HG03108 (cell line): ENCODE measurements around the gene GALNT14.

ENCODE experiments used
- ATAC-seq: cut with Tn5 transposase; IDR thresholded peaks from one replicate; pipeline ENCODE4 v1.9.1; 2021; ENCODE audit warnings: moderate library complexity; ENCODE audit not compliant: unreplicated experiment

GALNT14 gene

DNA sequence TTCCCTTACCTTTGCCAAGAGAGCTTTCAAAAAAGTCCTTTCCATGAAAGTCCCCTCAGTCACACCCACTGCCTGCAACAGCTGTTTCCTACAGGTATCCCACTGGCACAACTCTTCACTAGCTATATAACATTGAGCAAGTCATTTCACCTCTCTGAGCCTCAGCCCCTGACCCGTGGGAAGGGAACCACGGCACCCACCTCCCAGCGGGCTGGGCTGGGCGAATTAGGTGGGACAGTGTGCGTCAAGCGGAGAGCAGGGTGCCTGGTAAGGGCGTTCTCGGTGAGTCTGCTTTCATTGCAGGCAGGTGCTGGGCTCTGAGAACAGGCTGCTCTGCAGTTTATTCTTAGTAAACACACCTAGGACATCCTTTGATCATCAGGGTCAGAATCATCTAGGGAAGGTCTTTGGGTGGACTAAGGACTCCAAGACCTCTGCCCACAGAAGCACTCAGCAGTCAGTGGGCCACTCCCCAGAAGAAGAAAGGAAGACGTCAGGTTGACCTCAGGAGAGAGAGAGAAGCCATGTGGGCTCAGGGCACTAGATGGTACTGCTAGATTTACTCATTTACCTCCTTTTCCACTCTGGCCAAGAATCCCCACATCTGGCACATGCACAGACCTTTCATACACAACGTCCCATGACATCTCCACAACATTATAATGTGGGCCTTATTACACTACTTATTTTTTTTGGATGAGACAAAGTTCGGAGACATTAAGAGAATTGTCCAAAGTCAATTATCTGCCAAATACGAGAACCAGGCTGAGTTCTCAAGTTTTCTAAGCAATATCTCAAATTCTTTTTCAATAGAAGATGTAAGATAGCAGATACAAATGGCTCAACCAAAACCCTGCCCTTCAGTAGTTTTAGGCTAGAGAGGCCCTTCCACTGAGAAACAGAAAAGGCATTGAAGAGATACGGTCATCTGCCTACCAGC, 79.9 kb downstream of the GALNT14 start:
- no peak for ATAC-seq

DNA sequence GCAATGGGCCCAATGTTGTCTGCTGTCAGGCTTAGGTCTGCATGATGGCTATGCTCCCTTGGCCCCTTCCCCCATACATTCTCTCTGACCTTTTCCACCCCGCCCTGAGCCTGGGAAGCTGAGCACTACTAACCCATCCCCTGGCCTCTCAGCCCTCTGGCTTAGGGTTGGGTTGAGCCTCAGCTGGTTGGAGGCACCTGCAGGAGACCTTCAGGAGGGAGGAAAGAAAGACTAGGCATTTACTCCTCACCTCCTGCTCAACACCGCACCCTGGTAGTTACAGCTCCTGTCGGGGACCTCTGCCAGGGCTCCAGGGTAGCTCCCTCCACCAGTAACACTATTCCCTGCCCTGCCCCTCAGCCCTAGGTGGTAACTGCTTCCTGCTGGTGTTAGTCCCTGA, 80.5 kb downstream of the GALNT14 start:
- ATAC-seq = no peak

DNA sequence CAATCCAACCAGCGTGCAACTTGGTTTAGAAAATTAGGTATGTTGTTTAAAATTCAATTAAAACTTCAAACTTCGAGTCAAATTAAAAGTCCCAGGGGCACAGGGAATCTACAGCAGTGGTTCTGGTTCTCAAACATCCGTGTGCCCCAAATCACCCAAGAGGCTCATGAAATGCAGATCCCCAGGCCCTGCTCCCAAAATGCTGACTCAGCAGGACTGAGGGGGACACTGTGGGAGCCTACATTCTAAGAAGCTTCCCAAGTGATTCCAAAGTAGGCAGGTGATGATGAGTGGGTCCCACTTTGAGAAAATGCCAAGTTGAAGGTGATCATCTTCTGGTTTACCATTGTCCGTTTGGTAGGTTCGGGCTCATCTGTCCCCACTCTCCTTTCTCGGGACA, 82.3 kb downstream of the GALNT14 start:
- no peak for ATAC-seq

DNA sequence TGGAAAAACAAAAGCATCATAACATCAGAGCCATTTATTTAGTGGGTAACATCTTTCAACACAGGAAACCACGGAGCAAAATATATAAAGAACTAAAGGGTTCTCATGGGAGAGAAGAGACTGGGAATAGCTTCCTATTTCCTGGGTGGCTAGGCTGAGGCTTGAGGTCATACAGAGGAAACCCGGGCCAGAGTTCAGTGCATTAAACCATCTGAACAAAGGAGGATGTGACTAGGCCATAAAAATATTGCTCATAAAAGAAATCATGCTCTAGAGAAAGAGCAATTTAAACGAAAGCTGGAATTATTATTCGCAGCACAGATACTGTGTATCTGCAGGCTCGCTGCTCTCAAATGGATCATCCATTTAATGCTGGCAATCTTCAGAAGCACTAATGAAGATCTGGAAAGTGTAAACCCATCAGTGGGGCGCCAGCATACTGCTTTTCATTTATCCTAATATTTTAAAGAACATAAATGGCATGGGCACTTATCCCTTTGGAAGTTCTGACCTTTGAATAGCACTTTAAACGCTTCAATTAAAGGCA, 83.3 kb downstream of the GALNT14 start:
- ATAC-seq = no peak

DNA sequence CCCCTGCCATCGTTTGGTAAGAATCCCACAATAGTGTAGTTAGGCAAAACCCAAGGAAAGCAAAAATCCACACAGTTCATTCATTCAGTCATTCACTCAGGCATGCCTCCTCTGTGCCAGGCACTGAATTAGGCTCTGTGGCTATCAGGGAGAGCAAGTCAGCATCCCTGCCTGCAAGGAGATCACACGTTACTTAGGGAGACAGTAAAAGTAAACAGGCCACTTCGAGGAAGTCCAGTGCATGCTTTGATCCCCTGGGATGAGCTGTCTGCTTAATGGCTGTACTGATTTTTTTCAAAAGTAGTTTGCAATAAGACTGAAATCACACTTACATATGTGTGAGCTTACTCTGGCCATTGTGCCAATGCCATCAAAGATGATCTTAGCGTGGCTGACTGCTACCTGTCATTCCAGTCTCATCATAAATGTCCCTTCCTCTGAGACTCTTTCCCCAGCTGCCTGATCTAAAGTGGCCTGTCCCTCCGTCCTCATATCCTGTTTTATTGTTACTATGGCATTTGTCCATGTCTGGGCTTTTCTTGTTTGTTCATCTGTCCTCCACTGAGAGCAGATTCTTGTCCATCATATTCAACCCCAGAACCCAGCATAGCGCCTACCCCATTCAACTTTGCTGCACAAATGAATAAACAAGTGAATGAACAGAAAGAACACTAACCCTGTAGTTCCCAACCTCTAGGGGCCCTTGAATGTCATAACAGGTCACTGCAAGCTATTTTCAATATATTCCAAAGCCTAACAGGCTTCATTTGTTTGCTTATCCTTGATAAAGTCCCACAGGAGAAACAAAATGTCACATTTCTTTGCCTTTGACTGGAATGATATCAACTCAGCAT, 84.1 kb downstream of the GALNT14 start:
- no peak for ATAC-seq

GRCh38 chr2:31052284-31052683, 86.0 kb downstream of the GALNT14 start:
- ATAC-seq = no peak

GRCh38 chr2:31051258-31052140, 86.7 kb downstream of the GALNT14 start:
- no peak for ATAC-seq

DNA sequence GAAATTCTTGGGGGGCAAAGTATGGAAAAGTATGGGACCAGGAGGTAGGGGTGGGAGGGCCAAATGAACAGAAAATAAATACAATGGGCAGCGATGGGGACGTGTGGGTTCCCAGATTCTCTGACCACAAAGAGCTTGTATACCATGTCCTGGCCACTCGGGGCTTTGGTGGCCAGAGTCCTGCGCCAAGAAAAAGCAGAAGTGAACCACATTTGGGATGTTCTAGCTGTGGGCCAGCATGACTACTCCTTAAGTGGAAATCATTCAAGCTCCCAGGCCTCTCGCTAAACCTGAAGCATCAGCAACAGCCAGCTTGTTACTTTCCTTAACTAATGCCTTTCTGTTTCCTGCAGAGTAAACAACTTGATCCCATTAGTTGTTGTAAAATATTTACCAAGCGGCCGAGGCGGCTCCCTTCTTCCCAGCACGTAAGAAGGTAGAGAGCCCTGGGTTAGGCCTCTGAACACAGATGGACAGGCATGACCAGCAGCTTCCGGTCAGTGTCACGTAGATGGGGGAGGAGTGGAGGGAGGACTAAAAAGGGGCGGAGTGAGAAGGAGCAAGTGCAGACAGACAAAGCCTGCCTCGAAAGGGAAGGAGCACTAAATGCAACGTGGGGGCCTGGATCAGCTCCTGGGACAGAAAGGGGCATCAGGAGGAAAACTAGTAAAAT, 88.2 kb downstream of the GALNT14 start:
- ATAC-seq = no peak

DNA sequence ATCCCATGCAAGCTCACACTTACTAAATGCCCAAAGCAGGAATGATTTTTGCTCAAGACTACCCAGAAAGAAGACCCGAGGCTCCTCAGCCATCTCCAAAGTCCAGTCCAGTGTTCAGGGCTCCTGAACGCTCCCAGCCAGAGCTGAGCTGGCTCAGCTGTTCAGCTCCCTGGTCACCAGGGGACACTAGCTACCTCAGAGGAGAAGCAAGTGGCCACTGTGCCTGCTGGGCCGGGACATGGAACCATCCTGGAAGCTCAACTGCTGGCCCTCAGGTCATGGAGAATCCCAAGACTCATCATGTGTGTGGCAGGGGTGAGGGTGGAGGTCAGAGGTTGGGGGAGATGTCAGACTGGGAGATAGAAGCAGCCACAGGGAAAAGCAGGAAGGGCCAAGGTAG, 89.0 kb downstream of the GALNT14 start:
- ATAC-seq = no peak

DNA sequence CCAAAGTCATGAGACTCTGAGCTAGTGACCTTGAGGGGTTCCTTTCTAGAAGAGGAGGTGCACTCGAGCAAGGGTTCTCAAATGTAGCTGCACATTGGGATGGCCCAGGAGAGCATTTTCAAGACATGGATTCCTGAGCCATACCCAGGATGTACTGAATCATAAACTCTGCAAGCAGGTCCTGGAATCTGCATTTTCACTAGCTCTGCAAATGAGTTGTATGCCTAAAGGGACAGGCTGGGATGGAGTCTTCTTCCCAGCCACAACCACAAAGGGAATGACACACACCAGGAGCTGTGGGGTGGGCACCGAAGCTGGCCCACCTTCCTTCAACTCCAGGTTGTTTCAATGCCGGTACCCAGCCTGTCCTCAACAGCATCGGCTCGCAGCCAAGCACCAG, 90.6 kb downstream of the GALNT14 start:
- no peak for ATAC-seq

DNA sequence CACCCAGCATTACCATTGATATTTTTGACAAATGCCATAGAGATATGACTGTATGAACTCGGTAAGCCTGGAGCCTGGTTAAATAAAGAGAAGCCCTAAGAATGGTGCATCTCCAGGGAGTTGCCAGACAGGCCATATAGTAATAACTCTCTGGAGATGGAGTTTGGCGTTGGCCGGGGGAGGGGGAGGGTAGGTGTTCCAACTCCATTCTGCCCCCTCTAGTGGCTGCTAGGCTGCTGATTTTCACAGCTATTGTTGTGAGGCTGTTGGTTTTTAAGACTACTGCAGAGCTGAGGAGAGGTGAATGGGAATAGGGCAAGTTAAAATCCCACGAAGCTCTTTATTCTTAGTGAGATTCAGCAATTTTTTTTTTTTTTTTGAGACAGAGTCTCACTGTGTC, 99.9 kb downstream of the GALNT14 start:
- no peak for ATAC-seq

DNA sequence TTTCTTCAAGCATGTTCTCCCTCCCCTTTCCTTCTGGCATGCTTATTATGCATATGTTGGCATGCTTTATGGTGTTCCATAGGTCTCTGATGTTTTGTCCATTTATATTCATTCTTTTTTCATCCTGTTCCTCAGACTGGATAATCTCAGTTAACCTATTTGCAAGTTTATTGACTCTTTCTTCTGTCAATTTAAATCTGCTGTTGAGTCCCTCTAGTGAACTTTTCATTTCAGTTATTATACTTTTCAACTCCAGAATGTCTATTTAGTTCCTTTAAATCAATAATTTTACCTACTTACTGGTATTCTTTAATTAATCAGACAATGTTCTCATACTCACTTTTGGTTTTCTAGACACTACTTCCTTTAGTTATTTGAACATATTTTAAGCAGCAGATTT, 101.2 kb downstream of the GALNT14 start:
- ATAC-seq = no peak

DNA sequence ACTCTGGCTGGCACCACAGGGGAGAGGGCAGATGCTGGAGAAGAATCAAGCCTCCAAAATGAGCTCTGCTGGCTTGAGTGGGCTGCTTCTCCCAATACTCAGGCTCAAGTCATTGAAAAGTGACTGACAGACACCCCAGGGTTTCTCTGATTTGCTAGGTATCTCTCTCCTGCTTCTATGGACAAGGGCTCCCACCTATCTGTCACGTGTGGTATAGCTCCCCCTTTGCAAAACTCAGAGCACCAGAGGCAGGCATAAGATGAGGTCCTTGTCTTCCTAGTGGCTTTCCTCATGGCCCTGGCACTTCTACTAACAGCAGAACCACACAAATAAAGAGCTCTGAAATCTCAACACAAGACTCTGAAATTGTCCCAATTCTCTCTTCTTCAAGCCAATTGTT, 105.2 kb downstream of the GALNT14 start:
- ATAC-seq = no peak

- ATAC-seq = no peak
Measured at GRCh38 chr2:31032475-31032874, 105.8 kb downstream of the GALNT14 start.

- ATAC-seq = peak; percentile 76
Measured at GRCh38 chr2:31031132-31031706, 107.0 kb downstream of the GALNT14 start.

GRCh38 chr2:31028417-31028816, 109.8 kb downstream of the GALNT14 start:
- no peak for ATAC-seq

GRCh38 chr2:31027549-31027948, 110.7 kb downstream of the GALNT14 start:
- ATAC-seq = no peak

DNA sequence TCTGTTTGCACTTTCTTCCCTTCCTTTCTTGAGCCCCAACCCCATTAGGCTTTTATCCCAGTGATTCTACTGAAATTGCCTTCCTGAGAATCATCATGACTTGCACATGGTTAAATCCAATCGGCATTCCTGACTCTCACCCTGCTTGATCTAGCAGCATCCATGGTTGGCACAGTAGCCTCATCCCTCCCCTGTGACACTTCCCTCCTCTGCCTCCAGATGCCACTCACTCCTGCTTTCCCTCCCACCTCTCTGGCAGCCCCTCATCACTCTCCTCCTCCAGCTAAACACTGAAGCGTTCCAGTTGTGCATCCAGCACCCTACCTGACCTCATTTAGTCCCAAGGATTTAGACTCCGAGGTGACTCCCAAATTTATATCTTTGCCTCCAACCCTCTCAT, 114.7 kb downstream of the GALNT14 start:
- ATAC-seq = no peak

DNA sequence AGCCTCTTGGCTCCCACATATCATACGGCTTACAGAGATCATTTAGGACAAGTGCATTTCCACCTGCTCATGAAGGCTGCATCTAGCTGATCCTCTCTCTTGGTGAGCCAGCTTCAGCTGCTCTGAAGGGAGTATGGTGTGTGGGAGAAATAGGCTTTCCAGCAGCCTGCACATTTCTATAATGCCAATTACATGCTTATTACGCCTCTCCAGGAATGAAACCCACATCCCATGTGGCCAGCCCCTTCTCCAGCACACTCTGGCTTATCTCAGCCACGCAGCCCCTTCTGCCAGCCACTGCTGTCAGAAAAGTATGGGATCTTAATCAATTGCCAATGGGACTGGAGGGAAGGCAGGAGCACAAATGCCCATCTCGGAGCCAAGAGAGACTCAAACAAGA, 117.5 kb downstream of the GALNT14 start:
- ATAC-seq = no peak

- ATAC-seq = no peak
Measured at GRCh38 chr2:31018280-31018679, 120.0 kb downstream of the GALNT14 start.
